Heart left ventricle (tissue), 16 donors: ENCODE results near the gene SOD3. TPM values are rescaled to one million over a fixed set of nuclear protein-coding genes. Genes with fewer than 3 reads are reported as not detected.

ENCODE experiments used
- ATAC-seq, 4 donors: fragments of 200-7000 bp; cut with Tn5 transposase; one replicate each; pipeline ENCODE4 v1.9.1; 2020 to 2022; ENCODE audit warnings: moderate library complexity in 4 of 4, mild to moderate bottlenecking in 3 of 4, moderate number of reproducible peaks in 1 of 4
- DNase-seq, 5 donors: peaks; one replicate each; pipeline ENCODE4 v3.0.0-alpha.2; 2020
- H3K27ac ChIP-seq, 12 donors: fragments of 200-600 bp; sonication (generic) in 4 of 12; one replicate each; pipeline versions ENCODE4 v1.5.0 to v1.8.0; 2016 to 2022; ENCODE audit warnings: mild to moderate bottlenecking in 2 of 12
- H3K27me3 ChIP-seq, 9 donors: fragments of 200-600 bp; sonication (generic) in 2 of 9; one replicate each; pipeline versions ENCODE4 v1.5.1 to v1.8.0; 2016 to 2022; ENCODE audit warnings: mild to moderate bottlenecking in 3 of 9
- H3K36me3 ChIP-seq, 9 donors: fragments of 200-600 bp; sonication (generic) in 2 of 9; one replicate each; pipeline versions ENCODE4 v1.5.0 to v1.8.0; 2018 to 2022; ENCODE audit warnings: mild to moderate bottlenecking in 2 of 9
- H3K4me1 ChIP-seq, 12 donors: fragments of 200-600 bp; sonication (generic) in 4 of 12; one replicate each; pipeline versions ENCODE4 v1.5.0 to v1.8.0; 2016 to 2022; ENCODE audit warnings: mild to moderate bottlenecking in 3 of 12
- H3K4me3 ChIP-seq, 12 donors: fragments of 200-600 bp; sonication (generic) in 4 of 12; one replicate each; pipeline versions ENCODE4 v1.5.0 to v1.8.0; 2017 to 2022; ENCODE audit warnings: mild to moderate bottlenecking in 9 of 12, moderate library complexity in 4 of 12
- H3K9me3 ChIP-seq, 12 donors: fragments of 200-600 bp; sonication (generic) in 4 of 12; one replicate each; pipeline versions ENCODE4 v1.5.0 to v1.8.0; 2016 to 2022; ENCODE audit warnings: mild to moderate bottlenecking in 1 of 12
- POLR2A ChIP-seq, 2 donors: fragments of 450-650 bp; IDR thresholded peaks; one replicate each; pipeline ENCODE4 v1.6.1; 2017; ENCODE audit warnings: antibody characterized with exemption in 2 of 2, mild to moderate bottlenecking in 2 of 2, moderate library complexity in 2 of 2
- WGBS, 4 donors: extraction: QIAGEN DNeasy Blood & Tissue Kit in 2 of 4; methylation state at CpG; one replicate each; pipeline versions ENCODE4 v1.1.5 to v1.1.7; 2013 to 2018; 5-methylcytosine and 5-hydroxymethylcytosine counted together
- intact Hi-C, 10 donors: fragments of 100-400 bp; cut with DNase I; formaldehyde crosslinking; loops; one replicate each; pipeline versions ENCODE4 v1.11.1 to v1.14.2; 2022
- polyA plus RNA-seq, 2 donors: library from polyadenylated mRNA; stranded (reverse); fragments of 200-250 nt; gene quantifications; one replicate each; pipeline ENCODE4 v1.2.3, GENCODE V29; 2013
- total RNA-seq, 9 donors: library from RNA; depleted of rRNA in 2 of 9; stranded (reverse); fragments of >200 nt in 2 of 9; fragmentation: NEBNext Ultra II Directional in 3 of 9; extraction: Animal tissue kit (Norgen Biotek cat#: 25700) in 3 of 9; gene quantifications; one replicate each; pipeline versions ENCODE4 v1.1.0 to v1.2.4, GENCODE V29; 2016 to 2023
- TF ChIP-seq, protein P1 (sequence below), 12 donors: fragments of 200-600 bp; sonication (generic) in 4 of 12; IDR thresholded peaks; one replicate each; pipeline versions ENCODE4 v1.5.0 to v1.8.0; 2018 to 2022; ENCODE audit warnings: antibody characterized with exemption in 12 of 12, mild to moderate bottlenecking in 5 of 12
- donor health status: ischemic (EF 13 %, LVEDD 7.1; RV severe dilation, severe dysfunction).
- donor health status: healthy with polysubstance abuse.
- donor health status: DM: no; HTN: yes; CAD: no.
- donor health status: DM: no; HTN: no; CAD: no.
- donor health status: ischemic (EF 25% LVEDD 6.9; RV normal size, moderate dysfunction).
- donor health status: ischemic (EF 25% LVEDD 5.7; RV mildly dilated, moderate dysfunction).
- donor health status: healthy.
- donor health status: DM: yes; HTN: yes; CAD: no.
- donor health status: ischemic (EF 35%, LVEDD 5.7; RV mildly dilated, moderate dysfunction).
- donor health status: nonischemic (EF 11% LVEDD 7.7; RV severe dilation, severe dysfunction).
- donor health status: DM: yes; HTN: yes; CAD: no.
- donor health status: PGD.
- donor health status: ischemic (EF 29% LVEDD 5.4; RV normal size, mild dysfunction).
- donor health status: nonischemic (EF 23%, LVEDD 6.1; RV moderate dilation, normal function).

SOD3 gene
- total and polyA plus RNA-seq, 11 donors = 11.7 to 110 (median 37.6) TPM

DNA sequence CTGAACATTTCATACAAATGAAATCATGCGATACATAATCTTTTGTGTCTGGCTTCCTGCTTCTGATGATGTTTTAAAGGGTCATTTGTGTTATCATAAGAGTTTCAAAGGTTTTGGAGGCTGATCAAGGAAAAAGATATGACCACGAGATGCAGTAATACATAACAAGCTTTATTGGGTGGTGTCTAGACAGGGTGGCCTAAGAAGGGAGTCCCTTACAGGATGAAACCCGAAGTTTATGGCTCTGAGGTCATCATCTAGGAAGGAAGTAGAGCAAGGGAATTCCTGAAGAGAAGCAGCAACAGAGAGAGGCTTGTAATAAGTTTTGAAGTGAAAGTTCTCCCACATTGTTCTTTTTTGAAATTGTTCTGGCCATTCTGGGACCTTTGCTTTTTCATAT lies 40.8 kb upstream of the SOD3 start:
- DNase-seq (no peak), ATAC-seq (no peak)
- Histone ChIP-seq H3K4me1 (no peaks in the 10 kb centered on the region), H3K9me3 (peaks cover 0 to 43% (median 17%) of the 10 kb centered on the region in 12 donors), H3K27me3 (no peaks in the 10 kb centered on the region), H3K36me3 (no peaks in the 10 kb centered on the region), H3K27ac (no peak overlapping the region), H3K4me3 (no peak overlapping the region)
- intact Hi-C loops = no loop called here
- TF ChIP-seq, protein P1, sequence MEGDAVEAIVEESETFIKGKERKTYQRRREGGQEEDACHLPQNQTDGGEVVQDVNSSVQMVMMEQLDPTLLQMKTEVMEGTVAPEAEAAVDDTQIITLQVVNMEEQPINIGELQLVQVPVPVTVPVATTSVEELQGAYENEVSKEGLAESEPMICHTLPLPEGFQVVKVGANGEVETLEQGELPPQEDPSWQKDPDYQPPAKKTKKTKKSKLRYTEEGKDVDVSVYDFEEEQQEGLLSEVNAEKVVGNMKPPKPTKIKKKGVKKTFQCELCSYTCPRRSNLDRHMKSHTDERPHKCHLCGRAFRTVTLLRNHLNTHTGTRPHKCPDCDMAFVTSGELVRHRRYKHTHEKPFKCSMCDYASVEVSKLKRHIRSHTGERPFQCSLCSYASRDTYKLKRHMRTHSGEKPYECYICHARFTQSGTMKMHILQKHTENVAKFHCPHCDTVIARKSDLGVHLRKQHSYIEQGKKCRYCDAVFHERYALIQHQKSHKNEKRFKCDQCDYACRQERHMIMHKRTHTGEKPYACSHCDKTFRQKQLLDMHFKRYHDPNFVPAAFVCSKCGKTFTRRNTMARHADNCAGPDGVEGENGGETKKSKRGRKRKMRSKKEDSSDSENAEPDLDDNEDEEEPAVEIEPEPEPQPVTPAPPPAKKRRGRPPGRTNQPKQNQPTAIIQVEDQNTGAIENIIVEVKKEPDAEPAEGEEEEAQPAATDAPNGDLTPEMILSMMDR (IDR thresholded peaks at IDR 0.05) = no peak
- TF ChIP-seq POLR2A (IDR thresholded peaks at IDR 0.05) = no peak
- 32 to 43% (median 37%) methylated on average over 3 of the region's 3 CpGs for WGBS, 4 donors

DNA sequence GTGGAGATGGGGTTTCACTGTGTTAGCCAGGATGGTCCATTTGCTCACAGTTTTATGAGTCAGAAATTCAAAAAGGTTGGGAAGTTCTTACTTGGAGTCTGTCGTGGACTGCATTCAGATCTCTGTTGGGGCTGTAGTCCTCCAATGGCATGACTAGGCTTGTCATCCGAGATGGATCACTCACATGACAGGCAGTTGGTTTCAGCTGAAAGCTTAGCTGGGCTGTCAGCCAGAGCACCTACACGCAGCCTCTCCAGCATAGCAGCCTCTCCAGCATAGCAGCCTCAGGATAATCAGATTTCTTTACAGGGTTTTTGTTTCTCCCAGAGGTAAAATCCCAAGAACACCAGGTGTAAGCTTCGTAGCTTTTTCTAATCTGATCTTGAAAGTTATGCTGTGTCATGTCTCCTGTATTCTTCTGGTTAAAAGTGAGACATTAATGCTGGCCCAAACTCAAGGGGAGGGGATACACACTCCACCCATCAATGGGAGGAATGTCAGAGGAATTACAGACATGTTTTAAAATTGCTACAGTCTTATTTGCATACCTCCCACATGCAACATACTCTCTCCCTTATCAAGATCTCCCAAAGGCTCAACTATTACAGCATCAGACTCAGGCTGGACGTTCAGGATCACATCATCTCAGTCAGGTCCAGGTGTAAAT lies 31.6 kb upstream of the SOD3 start:
- ATAC-seq (peak in 3 of 4 donors; percentile 36 to 56 (median 56)), DNase-seq (peak in 1 of 5 donors; percentile 34)
- WGBS, 4 donors = 38 to 44% (median 39%) methylated on average over 5 of the region's 5 CpGs
- TF ChIP-seq, protein P1 (IDR thresholded peaks at IDR 0.05) = no peak
- TF ChIP-seq POLR2A (IDR thresholded peaks at IDR 0.05) = no peak
- H3K9me3 ChIP-seq = peaks cover 0 to 1% (median 0%) of the 10 kb centered on the region in 12 donors
- intact Hi-C loops = no loop called here
- H3K4me3 ChIP-seq = no peak overlapping the region
- H3K4me1 ChIP-seq = peaks cover 0 to 2% (median 0%) of the 10 kb centered on the region in 12 donors
- H3K27me3 ChIP-seq = no peaks in the 10 kb centered on the region
- no peak overlapping the region for H3K27ac ChIP-seq
- no peaks in the 10 kb centered on the region for H3K36me3 ChIP-seq

DNA sequence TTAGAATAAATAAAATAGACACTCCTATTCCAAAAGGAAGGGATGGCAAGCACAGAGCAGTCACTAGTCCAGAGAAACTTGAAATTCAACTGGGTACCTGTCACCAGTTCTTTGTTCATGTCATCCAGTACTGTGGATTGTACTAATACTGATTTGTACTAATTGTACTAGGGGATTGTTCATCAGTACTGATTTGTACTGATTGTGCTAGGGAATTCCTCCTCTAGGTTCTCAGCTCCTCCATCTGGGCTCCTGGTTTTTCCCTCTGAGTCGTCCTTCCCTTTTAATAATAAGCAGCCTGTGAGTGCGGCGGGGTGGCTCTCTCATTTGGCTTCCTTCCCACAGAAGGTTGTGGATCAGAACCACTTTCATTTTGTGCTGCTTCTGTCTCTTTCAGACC lies 31.0 kb upstream of the SOD3 start:
- Histone ChIP-seq H3K9me3 (no peaks in the 10 kb centered on the region), H3K27me3 (no peaks in the 10 kb centered on the region), H3K36me3 (no peaks in the 10 kb centered on the region), H3K27ac (no peak overlapping the region), H3K4me3 (no peak overlapping the region), H3K4me1 (peaks cover 0 to 2% (median 0%) of the 10 kb centered on the region in 12 donors)
- intact Hi-C loops = no loop called here
- DNase-seq = no peak
- no peak for TF ChIP-seq POLR2A (IDR thresholded peaks at IDR 0.05)
- TF ChIP-seq, protein P1 (IDR thresholded peaks at IDR 0.05) = no peak
- 67 to 83% (median 80%) methylated on average over 3 of the region's 3 CpGs for WGBS, 4 donors
- ATAC-seq = no peak

DNA sequence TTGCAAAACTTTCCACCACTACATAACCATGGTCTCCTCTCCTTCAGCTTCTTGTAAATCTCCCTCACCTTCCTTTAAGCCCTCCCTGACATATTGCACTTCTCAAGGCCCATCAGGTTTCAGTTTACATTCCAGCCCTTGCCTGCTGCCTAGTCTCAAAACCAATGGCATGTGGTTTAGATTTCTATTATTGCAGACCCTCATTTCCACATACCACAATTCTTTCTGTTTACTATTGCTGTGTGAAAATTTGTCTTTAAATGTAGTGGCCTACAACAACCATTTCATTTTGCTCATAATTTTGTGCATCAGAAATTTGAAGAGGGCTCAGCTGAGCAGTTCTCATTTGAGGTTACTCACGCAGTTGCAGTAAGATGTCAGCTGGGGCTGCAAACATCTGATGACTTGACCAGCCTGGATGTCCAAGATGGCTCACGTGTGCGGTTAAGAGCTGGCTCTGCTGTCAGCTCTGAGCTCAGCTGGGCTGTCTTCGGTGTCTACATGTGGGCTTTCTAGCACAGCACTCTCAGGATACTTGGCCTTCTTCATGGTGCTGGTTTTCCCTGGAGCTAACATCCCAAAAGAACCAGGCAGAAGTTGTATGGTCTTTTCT lies 29.9 kb upstream of the SOD3 start:
- TF ChIP-seq, protein P1 (IDR thresholded peaks at IDR 0.05) = no peak
- no peak for TF ChIP-seq POLR2A (IDR thresholded peaks at IDR 0.05)
- DNase-seq (no peak), ATAC-seq (no peak)
- H3K27me3 ChIP-seq = no peaks in the 10 kb centered on the region
- H3K9me3 ChIP-seq = no peaks in the 10 kb centered on the region
- intact Hi-C loops = no loop called here
- no peak overlapping the region for H3K27ac ChIP-seq
- H3K4me3 ChIP-seq = no peak overlapping the region
- WGBS, 4 donors = 66 to 89% (median 85%) methylated on average over 4 of the region's 4 CpGs
- H3K4me1 ChIP-seq = peaks cover 0 to 2% (median 0%) of the 10 kb centered on the region in 12 donors
- H3K36me3 ChIP-seq = no peaks in the 10 kb centered on the region
